HT-29 (cell line): Measurements from ENCODE around the gene YAE1. TPM values are rescaled to one million over a fixed set of nuclear protein-coding genes. Genes with fewer than 3 reads are reported as not detected.

ENCODE experiments used
- DNase-seq: peaks from one replicate; pipeline ENCODE4 v3.0.0-alpha.2; 2015; ENCODE audit warnings: low spot score
- total RNA-seq: library from RNA; depleted of rRNA; stranded (reverse); fragments of >200 nt; shearing (Covaris generic); gene quantifications from 2 replicates; pipeline ENCODE4 v1.2.3, GENCODE V29; 2014; rRNA removed

Gene YAE1
- total RNA-seq, 1 experiment from 2014 or later, result 19.3 TPM

DNA sequence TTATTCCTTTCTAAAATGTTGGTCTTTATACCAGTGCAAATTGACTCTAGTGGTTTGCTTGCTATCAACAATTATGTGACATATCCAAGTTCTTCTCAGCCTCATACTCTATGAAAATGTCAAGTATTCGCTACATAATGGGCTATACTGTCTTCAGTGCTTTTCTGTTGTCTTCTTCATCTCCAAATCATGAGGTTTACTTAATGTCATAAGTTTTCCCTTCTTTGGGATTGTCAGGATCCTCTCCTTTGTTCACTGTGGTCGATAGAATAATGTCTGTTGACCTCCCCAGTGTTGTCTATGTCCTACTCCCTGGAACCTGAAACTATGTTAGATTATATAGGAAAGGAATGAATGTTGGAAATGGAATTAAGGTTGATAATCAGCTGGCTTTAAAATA lies 40.7 kb downstream of the YAE1 start:
- DNase-seq, result no peak

DNA sequence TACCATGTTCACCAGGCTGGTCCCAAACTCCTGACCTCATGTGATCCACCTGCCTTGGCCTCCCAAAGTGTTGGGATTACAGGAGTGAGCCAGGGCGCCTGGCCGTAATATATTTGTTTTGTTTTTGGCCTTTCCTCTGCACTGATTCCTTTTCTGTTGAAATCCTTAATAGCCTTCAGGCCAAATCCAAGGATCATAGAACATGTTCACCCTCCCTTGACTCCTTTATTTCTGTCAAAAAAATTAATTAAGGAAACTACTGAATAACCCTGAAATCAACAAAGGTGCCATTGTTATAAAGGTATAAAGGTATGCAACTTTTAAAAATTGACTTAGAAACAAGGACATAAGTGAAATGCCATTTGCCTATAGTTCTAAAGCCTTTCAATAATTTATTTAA lies 41.7 kb downstream of the YAE1 start:
- DNase-seq, result no peak

DNA sequence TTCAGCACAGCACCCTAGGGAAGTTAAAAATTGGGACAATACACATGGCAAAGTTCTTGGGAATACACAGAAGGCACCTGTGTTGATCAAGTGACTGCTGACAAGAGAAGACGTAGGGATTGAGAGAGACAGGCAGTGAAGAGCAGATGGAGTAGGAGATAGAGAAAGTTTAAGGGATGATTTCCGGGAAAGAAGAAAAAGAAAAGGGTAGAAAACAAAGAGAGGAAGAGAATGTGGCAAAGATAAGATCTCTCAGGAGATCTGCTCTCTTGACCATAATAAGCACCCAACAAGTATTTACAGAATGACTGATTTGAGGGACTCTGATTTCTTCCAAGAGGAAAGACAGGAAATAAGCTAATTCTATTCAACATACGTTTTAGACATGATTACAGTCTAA lies 42.1 kb downstream of the YAE1 start:
- DNase-seq, result peak; percentile 30

DNA sequence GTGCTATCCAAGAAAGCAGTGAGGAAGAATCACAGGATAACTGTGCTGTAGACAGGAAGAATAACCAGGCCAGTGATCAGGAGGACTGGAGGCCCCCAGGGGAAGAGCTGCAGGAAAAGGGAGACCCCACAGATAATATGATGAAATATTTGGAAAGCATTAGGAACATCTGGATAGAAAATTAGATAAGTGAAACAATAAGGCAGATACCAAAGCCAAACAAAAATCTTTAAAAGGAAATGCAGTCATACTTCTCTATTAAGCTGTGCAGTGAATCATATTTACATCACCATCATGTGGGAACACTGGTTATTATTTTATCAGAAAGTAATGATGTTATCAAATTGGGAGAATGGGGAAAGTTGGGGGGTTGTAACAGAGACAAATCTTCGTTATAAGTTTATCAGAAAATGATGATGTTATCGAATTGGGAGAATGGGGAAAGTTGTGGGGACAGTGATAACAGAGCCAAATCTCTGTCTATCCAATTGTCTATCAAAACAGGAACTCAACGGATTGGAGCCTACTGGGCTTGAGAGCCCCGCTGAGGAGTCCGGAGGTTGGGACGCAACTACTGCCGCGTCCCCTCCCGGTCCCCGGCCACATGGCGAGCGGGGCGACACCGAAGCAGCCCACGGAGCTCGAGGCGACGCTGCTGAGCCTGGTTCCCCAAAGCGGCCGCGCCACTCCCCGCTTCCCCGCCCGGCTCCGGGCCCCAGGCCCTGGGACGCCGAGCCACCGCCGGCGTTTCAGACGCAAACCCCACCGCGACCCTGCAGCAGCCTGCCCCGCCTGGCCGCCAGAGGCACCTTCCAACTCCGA lies 43.1 kb downstream of the YAE1 start:
- DNase-seq, result peak; percentile 52

DNA sequence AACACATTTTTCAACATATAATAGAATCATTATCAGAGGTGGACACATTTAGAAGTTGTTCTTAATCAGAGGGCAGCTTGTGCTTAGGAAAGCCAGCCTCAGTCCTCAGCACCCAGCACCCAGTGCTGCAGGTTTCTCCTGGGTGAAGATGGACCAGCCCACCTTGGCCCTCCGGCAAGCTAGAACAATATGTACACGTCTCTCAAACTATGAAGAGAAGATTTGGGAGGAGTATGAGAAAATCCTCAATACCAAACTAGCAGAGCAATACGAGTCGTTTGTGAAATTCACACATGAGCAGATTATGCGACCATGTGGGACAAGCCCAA lies 43.7 kb downstream of the YAE1 start:
- no peak for DNase-seq

DNA sequence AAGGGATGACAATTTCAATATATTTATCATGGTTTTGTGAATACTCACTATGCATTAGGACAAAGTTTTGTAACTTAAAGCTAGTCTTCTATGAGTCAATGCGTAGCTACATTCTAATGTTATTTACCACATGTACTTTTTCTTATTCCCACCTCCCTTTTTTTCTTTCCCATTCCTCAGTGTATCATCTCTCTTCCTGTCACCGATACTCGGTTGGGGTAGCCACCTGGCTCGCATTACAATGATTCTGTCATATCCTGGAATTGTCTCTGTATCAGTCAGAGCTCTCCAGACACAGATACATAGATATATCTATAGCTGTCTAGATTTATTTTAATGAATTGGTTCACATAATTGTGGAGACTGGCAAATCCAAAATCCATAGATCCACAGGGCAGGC lies 47.4 kb downstream of the YAE1 start:
- no peak for DNase-seq

DNA sequence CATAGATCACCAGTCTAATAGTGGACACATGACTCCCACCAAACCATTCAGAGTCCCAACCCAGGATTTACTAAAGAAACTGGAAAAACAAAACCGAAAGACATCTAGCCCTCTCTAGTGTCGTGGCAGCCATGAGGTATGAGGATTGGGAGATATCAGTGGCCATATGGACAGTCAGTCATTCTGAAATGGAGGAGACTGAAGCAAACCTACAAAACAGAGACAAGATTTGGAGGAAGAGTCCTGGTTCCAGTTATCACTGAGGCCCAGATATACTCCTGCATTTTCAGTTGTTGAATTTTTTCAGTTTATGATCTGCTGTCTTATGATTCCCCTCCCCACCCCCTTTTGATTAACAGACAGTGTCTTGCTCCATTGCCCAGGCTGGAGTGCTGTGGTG lies 48.1 kb downstream of the YAE1 start:
- no peak for DNase-seq

DNA sequence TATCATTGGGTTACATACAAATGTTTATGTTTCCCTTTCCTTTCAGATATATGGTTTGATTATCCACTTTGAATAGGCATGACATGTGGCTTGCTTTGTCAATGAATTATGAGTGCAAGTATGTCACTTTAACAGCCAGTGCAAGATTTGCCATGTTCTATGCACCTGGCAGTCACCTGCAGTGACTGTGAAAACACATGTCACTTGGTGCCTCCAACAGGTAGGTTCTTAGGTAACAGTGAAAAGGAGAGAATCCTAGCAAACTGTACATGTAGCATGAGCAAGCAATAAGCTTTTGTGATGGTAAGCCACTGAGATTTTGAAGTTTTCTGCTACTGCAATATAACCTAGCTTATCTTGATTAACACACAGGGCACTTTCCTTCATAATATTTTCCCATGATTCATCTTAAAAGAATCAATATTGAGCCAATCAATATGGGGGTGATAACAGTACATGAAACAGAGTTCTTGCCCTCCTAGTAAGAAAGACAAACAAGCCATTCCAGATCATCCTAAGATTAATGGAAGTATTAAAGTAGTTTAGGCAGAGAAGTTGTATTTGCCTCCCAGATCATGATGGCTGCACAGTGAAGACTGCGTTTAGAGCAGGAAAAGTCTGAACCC lies 49.3 kb downstream of the YAE1 start:
- DNase-seq, result no peak

DNA sequence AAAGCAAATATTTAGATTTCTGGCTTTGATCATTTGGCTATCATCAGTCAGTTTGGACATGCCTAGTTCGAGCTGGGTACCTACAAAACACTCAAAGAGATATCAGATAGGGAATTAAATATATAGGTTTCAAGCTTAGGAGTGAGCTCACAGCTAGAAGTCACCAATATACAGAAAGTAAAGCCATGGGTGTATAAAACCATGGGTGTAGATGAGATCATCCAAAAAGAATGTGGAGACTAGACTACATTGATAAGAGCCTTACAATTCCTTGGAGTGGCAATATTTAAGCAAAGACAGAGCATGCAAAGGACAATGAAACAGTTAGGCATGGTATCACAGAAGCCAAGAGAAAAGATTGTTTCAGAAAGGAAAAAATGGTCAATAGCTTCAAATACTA lies 49.9 kb downstream of the YAE1 start:
- no peak for DNase-seq

DNA sequence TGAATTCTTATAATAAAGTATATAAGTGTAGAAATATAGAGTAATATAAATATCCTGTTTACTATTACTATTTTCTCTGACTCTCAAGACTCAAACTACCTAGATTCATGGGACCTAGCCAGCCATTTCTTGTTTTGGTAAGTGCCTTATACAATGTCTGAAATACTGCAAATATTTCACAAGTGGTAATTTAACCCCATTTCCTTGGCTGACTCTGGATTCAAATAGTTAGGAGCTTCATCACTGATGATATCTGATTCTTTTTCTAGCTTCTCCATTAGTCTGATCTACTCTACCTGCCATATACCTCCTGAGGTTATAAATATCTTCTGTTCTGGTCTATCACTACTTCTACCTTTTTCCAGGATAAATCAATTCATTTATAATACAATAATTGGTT lies 50.8 kb downstream of the YAE1 start:
- DNase-seq, result no peak

DNA sequence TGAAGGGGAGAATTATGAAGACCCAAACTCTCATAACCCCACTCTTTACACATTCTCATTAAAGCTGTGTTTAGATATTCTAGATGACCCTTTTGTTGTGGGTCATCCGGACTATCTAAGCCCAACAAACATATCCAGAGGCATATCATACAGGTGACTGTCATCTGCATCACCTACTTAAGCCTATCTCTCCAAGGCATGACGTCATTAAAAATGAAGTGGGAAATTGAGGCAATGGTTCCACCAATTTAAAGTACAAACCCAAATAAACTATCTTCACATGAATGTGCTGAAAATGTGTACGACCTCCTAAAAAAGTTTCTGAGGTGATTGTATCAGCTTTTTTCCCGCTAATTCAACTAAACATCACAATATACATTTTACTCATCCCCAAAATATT lies 52.7 kb downstream of the YAE1 start:
- DNase-seq, result no peak

DNA sequence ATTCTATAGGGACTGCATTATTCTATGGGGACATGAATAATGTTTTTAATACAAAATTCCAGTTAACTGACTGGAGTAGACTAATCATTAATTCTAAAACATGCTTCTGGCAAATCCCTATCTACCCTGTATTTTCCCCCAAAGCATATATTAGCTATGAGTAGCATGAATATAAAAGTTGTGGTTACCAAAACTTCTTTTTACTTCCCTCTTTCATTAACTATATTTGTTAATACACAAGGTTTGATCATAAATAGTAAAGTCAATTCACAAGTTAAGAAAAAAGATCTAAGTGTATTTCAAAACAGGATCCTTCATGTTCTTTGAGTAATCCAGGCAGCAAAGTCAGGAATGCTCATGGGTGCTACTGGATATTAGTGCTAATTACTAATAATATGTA lies 54.3 kb downstream of the YAE1 start:
- no peak for DNase-seq

DNA sequence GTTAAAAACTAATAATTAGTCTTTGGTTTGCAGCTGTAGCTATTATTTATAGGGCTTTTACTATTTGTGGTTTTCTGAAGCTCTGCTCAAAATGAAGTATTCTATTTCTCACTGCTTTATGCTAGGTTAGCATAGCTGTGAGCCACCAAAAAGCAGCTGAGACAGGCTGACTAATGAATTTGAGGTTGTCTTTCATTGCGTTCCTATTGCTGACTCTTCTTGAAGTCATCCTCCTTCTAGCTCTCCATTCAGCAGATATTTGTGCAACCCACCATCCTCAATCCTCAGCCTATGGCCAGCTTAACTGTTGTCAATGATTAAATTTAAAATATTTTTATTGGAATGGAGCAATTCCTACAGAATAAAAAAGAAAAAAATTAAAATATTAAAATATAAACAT lies 55.1 kb downstream of the YAE1 start:
- no peak for DNase-seq

DNA sequence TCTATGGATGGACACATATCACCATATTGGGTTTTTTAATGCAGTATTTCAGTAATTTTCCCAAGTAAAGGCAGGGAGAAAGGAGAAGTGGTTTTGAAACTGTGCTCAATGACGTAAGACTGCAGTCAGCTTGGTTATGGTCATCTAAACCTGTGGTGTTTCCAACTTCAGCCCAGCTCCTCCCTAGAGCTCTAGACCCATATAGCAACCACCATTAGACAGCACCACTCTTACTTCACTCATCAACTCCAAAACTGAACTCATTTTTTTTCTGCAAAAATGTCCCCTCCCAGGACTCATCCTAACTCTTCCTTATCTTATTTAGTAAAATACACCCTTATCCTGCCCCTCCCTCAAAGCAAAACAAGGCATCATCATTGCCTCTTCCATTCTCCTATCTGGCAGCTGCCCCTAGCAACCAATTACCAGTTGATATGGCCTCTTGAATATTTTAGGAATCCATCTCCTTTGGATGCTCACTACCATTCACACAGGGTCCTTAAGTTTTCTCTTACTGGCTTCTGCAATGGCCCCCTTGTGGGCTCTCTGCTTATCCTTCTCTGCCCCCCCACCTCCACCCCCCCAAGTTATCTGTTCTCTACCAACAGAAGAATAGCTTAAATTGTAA lies 55.7 kb downstream of the YAE1 start:
- DNase-seq, result no peak

Other genes with a start within 250 kb of the YAE1 start
- 5.7 and 7.6 TPM in 2 replicates for gene RALA, start 57.2 kb downstream of the YAE1 start, total RNA-seq